Measurements from ENCODE around the gene AP3S1.
"Not testable (repeated sequence)": the region's sequence is repeated elsewhere in the genome, so short reads cannot be mapped to it uniquely, and the experiment has no call there.

Gene AP3S1

DNA sequence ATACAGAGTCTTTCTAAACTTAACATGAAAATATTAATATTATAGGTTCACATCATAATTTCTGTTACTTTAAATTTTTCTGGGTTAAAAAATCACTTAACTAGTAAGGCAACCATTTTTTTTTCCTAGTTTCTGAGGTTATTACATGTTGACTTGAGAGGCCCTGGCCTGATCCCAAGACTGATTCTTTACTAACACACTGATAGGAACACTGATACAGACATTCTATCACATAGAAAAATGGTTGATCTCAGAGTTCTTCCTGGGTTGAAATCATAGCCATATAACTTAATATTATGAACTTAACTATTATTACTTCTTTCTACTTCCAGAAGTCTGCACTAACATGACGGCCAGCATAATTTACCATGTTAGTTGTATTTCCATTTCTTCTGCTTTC is 43.0 kb downstream of the AP3S1 start:
- no peak for DNase-seq (ENCODE audit: low read depth)
- TF ChIP-seq, protein P1, sequence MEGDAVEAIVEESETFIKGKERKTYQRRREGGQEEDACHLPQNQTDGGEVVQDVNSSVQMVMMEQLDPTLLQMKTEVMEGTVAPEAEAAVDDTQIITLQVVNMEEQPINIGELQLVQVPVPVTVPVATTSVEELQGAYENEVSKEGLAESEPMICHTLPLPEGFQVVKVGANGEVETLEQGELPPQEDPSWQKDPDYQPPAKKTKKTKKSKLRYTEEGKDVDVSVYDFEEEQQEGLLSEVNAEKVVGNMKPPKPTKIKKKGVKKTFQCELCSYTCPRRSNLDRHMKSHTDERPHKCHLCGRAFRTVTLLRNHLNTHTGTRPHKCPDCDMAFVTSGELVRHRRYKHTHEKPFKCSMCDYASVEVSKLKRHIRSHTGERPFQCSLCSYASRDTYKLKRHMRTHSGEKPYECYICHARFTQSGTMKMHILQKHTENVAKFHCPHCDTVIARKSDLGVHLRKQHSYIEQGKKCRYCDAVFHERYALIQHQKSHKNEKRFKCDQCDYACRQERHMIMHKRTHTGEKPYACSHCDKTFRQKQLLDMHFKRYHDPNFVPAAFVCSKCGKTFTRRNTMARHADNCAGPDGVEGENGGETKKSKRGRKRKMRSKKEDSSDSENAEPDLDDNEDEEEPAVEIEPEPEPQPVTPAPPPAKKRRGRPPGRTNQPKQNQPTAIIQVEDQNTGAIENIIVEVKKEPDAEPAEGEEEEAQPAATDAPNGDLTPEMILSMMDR (IDR thresholded peaks at IDR 0.05; ENCODE audit: control insufficient read depth, extremely low read depth, insufficient read depth), result no peak
- H3K4me3 ChIP-seq (ENCODE audit: low read depth, low read length), result no peak overlapping the region

DNA sequence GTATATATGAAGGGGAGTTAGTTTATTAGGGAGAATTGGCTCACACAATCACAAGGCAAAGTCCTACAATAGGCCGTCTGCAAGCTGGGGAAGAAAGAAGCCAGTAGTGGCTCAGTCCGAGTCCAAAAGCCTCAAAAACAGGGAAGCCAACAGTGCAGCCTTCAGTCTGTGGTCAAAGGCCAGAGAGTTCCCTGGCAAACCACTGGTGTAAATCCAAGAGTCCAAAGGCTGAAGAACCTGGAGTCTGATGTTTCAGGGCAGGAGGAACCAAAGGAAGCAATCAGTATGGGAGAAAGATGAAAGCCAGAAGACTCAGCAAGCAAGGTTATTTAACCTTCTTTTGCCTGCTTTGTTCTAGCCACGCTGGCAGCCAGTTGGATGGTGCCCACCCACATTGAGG is 43.5 kb downstream of the AP3S1 start:
- not testable (repeated sequence) for H3K4me3 ChIP-seq (ENCODE audit: low read depth, low read length); DNase-seq (ENCODE audit: low read depth)

DNA sequence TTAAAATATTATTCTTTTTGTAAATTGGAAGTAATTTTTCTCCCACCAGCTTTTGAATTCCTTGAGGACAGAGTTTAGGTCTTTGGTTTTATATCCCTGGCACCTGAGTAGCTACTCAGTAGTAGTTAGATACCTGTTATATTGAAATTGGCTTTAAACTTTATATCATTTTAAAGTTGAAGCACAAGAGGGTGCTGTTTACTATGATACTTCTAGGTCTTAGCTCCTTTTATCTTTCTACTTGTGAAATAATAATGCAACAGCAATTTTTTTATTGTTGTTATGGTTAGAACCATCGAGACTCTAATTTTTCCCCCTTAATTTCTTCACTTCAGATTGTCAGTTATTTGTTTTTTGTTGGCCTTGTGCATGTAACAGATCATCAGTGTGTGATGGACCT is 46.3 kb downstream of the AP3S1 start:
- no peak overlapping the region for H3K4me3 ChIP-seq (ENCODE audit: low read depth, low read length)
- peak; percentile 42 for DNase-seq (ENCODE audit: low read depth)
- TF ChIP-seq, protein P1 (IDR thresholded peaks at IDR 0.05; ENCODE audit: control insufficient read depth, extremely low read depth, insufficient read depth), result peak; percentile 46

DNA sequence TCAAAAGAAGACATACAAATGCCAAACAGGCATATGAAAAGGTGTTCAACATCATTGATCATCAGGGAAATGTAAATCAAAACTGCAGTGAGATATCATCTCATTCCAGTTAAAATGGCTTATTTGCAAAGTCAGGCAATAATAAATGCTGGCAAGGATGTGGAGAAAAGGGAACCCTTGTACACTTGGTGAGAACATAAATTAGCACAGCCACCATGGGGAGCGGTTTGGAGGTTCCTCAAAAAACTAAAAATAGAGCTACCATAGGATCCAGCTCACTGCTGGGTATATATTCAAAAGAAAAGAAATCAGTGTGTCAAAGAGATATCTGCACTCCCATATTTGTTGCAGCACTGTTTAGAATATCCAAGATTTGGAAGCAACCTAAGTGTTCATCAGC is 50.3 kb downstream of the AP3S1 start:
- TF ChIP-seq, protein P1 (IDR thresholded peaks at IDR 0.05; ENCODE audit: control insufficient read depth, extremely low read depth, insufficient read depth), result no peak
- DNase-seq (ENCODE audit: low read depth), result no peak
- H3K4me3 ChIP-seq (ENCODE audit: low read depth, low read length), result no peak overlapping the region

DNA sequence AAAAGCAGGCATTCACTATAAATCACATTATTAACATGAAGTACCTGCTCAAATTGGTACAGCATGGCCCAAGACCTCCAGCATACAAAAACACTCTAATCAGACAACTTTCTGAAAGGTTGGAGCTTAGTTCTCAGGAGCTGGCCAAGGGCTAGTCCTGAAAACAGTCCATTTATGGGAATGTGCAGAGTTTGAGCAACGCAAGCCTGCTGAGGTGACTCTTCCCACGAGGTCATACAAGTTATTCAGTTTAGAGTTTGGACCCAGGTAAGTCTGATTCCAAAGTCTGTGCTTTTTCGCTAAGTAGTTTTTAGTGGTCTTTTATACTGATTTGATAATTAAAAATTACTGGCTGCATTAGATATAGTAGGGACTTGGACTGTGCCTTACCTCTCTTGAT is 52.6 kb downstream of the AP3S1 start:
- no peak for DNase-seq (ENCODE audit: low read depth)
- H3K4me3 ChIP-seq (ENCODE audit: low read depth, low read length), result no peak overlapping the region
- TF ChIP-seq, protein P1 (IDR thresholded peaks at IDR 0.05; ENCODE audit: control insufficient read depth, extremely low read depth, insufficient read depth), result no peak

DNA sequence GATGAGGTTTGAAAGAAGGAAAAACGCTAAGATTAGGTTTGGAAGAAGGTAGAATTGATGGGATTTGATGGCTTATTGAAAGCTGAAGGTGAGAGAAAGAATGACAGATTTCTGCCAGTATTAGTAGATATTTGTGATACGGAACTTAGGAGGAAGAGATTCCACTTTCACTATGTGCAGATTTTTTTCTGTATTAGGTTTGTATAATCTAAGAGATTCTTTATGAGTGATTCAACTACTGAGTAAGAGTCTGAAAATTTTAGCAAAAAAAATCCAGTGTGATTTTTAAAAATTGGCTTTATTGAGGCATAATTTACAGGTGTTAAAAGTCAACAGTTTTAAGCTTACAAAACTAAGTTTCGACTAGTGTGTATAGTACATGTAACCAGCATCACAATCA is 54.1 kb downstream of the AP3S1 start:
- DNase-seq (ENCODE audit: low read depth), result no peak
- H3K4me3 ChIP-seq (ENCODE audit: low read depth, low read length), result no peak overlapping the region
- TF ChIP-seq, protein P1 (IDR thresholded peaks at IDR 0.05; ENCODE audit: control insufficient read depth, extremely low read depth, insufficient read depth), result no peak

DNA sequence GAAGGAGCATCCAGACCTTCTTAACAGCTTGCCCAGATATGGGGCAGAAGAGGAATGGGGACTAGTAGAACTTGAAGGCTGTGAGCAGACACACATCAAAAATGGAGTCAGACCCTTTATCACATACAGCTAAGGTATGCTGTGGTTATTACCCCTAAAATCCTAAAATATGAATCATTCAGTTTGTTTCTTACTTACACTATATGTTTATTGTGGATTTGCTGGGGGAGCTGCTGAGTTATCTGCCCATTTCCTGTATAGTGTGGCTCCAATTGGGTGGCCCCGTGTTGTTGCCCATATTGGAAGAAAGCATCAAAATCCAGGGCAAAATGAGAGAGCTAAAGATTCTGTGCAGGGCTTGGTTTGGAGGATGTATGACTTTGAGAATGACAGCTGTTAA is 56.9 kb downstream of the AP3S1 start:
- DNase-seq (ENCODE audit: low read depth), result no peak
- TF ChIP-seq, protein P1 (IDR thresholded peaks at IDR 0.05; ENCODE audit: control insufficient read depth, extremely low read depth, insufficient read depth), result no peak
- no peak overlapping the region for H3K4me3 ChIP-seq (ENCODE audit: low read depth, low read length)

DNA sequence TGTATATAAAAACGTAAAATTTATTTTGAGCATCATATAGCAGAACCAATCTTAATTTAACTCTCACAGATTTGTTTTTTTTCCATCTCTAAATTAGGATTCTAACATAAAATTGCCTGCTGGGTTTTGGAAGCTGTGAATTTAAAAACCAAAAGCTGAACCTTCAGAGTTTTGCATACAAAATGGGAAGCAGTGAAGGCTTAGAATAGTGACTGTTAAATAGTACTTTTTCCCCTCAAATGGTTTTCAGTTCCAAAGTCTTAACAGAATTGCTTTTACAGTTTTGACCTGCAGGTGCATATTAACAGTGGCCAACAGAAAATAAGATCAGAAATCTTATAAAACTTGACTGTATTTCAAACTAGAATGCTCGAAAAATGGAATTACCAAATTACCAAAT is 65.4 kb downstream of the AP3S1 start:
- no peak for DNase-seq (ENCODE audit: low read depth)
- TF ChIP-seq, protein P1 (IDR thresholded peaks at IDR 0.05; ENCODE audit: control insufficient read depth, extremely low read depth, insufficient read depth), result no peak
- H3K4me3 ChIP-seq (ENCODE audit: low read depth, low read length), result no peak overlapping the region

DNA sequence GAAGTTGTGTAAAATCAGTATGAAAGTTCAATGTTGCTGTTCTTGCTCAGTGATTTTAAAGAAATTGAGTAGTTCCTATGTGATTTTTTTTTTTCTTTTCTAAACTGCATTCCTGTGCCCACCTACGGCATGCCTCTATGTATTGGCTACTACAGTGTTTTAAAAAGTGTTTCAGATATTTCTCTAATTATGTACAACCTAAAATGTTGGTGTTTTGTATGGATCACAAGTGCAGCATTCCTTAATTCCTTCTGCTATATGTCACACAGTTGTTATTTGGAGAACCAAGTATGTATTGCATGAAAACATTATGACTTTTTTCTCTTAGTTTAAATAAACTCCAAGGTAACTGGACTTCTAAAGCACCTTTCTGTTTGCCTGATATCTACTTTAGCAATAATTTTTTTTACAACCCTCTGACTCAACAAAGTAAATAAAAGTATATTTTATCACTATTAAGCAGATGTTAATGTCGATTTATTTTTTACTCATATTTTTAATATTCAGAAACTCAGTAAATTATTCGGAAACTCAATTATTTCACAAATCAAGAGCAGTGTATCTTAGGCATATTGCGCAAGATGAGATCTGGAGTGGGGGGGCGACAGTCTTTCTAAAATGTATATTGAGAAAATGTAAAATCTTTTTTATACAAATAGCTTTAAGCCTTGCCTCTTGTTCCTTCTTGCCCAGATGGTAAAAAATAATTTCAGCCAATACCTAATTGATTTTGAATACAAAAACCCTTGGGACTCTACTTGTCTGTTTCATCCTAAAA is 72.1 kb downstream of the AP3S1 start:
- not testable (repeated sequence) for H3K4me3 ChIP-seq (ENCODE audit: low read depth, low read length)
- peak; percentile 14 for DNase-seq (ENCODE audit: low read depth)
